Stimulated activated CD4-positive, alpha-beta T cell treated with anti-CD3 and anti-CD28 coated beads, Interleukin-12 subunit alpha, Interleukin-12 subunit beta, amount 100 ng/mL, for 48 hours (primary cell): ENCODE measurements around the gene SLC9A9.

Experiments used
- DNase-seq, 3 donors: peaks; one replicate each; pipeline ENCODE4 v3.0.0-alpha.2; 2020; ENCODE audit warnings: low read depth in 2 of 3, low spot score in 1 of 3

Gene SLC9A9

DNA sequence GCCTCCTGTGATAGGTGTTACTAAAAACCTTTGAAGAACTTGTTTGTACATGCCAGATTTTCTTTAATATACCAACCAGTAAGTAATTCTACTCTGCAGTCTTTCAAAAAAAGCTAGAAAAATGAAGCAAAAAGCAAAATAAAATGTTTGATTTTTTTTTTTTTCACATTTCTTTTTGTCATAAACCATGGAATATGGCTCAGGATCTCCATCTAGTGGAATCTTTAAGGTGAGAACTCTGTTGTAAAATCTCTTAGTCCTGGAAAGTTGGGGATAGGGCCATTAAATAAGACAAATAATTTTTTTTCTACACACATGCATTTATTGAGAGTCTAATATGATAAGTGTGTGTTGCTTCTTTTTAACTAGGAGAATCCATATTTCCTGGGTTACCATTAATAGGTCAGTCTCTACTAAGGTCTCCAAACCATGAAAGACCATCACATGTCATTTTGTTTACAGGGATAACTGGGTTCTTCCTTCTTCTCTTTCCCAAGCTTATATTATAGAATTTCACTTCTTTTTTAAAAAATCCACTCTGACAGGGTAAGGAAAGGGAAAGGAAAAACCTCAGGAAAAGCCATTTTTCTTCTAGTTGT lies 84.6 kb downstream of the SLC9A9 start:
- no peak for DNase-seq

DNA sequence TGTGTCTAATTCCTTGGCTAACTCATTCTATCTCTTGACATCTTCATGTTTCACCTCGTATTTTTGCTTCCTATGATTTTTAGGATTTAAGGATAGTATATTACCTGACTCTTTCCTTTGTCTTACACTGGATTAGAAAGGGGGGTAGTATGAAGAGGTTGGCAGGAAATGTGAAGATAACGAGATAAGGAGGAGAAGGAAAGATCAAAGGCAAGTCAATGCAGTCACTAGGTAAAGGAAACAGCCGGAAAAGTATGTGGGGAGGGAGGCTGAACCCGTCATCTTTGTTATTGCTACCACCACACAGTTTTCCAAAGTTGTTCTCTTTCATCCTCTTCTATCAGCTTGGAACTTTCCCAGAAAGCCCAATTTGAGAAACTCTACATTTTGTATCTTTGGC lies 90.6 kb downstream of the SLC9A9 start:
- no peak for DNase-seq

DNA sequence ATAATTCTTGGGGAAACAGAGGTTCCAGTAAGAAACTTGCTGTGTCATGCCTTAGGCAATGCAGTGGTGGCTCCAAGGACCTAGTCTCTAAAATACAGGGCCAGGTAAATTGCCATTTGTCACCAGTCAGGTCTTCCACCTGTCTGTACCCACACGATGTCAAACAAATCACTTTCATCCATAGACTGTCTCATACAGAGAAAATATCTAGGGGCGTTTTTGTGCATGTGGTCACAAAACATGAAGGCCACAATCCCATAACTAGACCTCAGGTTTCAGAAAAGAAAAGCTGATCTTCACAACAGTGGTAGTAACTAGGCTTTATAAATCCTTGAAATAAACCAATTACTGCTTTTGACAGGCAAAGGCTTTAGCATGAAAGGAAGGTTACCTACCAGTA lies 92.3 kb downstream of the SLC9A9 start:
- DNase-seq = no peak

DNA sequence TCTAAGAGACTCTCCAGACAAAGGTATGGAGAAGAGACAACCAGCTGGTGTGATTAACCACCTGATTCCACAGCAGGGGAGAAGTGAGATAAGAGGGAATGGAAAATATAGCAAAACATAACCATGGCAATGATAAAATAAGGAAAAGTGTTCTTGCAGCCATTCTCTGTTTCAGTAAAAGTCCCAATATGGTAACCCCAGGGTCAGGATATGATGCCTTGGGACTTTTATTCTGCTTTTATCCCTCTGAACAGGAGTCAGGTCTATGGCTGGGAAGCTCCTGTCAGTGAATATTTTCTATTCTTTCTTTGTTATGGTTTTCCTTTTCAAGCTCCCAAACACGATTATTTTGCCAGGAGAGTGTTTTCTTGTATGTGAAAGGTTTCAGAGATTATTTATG lies 94.2 kb downstream of the SLC9A9 start:
- no peak for DNase-seq

DNA sequence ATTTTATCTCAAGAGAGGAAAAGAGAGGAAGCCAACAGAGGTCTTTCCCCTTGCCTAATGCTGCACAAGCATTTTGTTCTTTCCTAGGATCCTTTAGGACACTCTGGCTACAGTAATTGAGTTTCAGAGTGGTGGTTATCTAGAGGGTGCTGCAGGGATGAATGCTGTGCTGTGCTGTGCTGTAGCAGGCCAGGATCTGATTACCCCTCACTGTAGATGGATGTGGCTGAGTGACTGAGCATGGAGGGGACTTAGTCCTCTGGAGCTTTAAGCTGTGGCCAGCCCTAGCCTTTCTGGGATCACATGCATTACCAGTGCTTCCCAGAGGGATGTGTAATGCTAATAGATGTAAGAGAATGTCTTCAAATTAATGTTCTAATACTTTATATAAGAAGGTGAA lies 94.8 kb downstream of the SLC9A9 start:
- no peak for DNase-seq

DNA sequence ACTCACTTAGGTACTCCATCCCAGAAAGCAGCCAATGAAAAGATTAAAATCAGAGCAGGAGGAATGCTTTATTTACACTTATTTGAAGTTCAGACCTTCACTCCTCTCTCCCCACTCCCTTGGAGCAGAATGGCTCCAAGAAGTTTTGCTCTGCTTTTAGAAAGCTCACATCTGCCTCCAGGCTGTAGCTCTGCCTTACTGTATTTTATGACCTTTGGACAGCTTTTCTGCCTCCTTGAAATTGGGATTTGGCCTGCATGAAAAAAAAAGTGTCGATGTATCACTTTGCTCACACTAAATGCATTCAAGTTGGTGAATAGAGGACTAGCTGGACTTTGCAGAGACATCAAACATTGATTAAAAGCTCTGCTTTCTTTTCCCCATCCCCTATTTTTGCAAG lies 95.3 kb downstream of the SLC9A9 start:
- DNase-seq = no peak

DNA sequence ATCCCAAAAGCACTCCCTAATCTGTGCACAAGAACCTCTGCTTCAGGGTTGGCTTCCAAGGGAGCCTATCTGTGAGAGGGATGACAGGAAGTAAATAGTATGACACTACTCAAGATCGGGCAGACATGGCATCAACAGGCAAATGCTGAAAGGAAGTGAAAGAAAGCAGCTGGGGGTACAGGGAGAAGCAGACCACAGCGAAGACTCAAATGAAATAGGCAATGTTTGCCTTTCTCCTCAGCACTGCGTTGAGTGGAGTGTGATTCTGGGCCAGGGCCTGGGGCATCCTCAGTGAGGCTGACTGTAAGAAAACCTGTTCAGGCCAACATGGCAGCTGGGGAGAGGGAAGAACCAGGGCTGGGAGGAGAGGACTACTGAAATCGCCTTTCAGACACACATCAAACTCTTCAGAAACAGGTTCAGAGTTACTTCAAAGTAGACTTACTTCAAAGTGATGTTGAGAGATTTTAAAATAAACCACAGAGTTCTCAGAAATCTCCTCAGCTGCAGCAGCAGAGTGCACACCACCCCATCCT lies 96.6 kb downstream of the SLC9A9 start:
- no peak for DNase-seq

DNA sequence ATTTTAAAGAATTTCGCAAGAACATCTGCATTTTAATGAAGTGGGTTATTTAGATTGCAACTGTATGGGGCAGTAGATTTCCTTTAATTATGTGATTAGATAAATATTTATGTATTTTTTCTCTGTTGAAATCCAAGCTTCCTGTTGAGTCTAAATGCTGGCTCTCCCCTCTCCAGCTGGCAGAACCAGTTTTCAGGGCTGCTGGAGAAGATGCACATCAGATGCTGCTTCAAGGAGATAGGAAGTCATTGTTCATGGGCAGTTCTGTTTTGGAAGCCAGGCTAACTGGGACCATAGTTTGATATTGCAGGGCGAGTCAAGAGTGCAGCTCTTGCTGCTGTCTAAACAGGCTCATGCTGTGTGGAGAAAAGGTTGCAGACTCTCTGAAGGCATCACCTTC lies 97.4 kb downstream of the SLC9A9 start:
- DNase-seq = no peak

DNA sequence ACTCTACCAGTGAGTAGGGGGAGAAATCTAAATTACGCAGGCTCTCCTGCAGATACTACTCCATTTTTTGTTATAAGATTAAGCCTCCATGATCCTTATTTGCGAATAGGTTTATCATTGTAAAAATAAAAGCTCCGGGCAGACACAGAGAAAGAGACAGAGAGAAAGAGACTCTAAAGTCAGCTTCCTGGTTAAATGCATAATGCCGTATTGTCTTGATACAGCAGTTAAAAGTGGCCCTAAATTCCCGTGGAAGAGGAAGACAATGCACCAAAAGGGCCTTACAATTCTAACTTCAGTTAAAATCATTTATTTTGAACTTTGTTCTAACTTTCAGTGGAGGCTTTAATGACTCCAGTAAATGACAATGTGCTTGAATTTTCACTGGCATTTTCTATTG lies 98.3 kb downstream of the SLC9A9 start:
- DNase-seq = no peak

DNA sequence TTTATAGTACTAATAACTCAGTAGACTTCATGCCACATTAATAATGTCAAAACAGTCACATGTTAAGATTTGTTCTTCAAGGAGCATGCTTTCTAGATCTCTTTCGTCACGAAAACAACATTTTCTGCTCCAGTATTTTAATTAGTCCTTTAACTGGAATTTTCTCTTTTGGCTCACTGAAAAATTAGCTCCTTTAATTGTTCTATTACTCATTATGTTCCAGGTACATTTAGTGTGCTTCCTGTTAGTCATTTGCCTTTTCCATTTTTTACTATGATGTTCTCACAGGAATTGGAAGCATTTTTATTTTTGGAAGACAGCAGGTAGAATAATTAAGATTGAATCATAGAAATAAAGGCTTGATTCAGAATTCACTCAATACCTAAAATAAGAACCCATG lies 111.2 kb downstream of the SLC9A9 start:
- no peak for DNase-seq

DNA sequence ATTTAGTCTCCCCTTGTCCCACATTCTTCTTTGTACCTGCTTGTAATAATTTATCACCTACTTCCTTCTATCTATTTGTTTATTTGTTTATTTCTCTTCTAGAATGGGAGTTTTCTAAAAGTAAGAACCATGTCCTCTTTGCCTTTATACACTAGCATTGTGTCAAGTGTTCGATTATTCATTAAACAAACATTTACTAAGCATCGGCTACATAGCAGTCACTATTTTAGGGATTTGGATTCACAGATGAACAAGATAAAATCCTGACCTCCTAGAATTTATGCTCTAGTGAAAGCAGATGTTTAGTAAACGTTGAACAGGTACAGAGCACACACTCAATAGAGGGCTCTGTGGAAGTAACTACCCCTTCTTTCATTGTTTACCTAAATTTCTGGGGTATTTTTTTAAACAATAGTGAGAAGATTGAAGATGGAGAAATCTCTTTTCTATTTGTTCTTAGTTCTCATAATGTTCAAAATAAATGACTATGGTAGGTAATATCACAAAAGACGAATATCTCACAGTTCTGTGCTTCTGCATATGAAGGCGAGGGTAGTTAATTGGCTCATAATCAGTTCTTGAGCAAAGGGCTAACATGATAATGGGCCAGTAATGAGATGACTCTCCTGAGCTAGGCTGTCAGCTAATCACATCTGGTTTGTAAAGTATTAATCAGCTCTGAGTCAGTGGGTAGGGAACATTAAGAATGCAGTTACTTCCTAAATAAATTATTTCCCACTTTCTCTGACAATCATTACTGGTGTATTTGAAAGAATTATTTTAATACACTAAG lies 111.9 kb downstream of the SLC9A9 start:
- no peak for DNase-seq

DNA sequence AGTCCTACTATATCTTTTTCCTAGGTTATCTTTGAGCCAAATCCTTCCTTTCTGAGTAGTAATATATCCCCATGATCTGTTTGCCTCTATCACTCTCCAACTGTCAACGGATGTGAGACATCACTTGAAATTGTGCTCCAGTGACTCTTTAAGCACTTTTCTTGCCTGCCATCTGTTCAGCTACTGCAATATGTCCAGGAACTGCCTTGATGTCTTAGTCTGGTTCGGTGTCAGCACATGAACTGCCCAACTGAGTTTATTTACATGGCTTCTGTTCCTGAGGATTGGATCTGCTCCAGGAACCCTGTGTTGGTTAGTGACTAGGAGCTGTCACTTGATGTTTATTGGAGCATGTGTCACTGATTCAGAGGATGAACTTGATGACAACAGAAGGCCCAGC lies 116.5 kb downstream of the SLC9A9 start:
- DNase-seq = no peak

DNA sequence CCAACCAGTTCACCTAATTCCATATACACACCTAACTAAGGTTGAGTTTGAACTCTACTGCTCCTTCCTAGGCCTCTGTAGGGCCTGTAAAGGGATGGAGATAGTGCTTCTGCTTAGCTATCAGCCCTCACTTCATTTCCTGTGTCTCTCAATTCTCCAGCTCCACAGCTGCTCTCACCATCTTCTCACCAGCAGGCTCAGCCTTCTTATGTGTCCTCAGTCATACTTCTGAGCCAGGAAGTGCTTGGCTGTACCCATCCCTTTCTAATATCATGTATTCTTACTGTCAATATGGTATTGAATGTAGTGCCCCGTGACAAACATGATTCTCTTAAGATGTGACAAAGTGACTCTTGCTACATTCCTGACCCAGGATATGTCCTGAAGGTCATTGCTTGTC lies 116.9 kb downstream of the SLC9A9 start:
- no peak for DNase-seq

DNA sequence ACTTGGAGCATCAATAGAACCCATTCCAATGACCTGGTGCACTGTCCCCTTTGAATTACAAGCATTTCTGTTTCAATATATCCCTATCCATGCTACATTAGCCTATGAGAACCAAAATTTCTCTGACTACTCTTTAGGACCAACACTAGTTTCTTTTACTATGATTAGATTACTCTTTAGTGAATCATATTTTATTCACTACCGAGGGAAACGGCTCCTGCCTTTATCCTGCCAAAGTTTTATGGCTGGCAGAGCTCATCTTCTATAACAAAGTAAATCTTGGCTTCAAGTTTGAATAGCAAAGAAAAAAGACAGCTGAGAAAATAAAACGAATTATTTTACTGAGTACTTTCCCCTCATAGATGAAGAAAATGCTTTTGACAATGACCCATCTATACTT lies 120.9 kb downstream of the SLC9A9 start:
- no peak for DNase-seq

DNA sequence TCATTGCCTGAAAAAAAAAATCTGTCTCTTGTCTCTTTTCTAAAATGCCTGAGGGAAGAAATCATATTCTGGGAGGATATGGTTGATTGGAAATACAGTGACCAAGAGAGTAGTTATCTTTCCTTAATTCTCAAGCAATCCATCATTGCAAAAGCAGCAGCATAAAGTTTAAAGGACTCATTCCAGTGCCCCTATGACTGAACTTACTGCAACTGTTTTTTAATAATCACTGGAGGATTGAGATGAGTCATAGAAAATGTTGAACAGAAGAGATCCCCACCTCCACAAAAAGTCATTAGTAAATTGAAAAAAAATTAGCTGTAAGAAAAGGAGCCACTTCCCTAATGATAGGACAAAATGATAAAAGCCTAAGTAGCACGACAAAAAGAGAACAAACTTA lies 121.5 kb downstream of the SLC9A9 start:
- no peak for DNase-seq

DNA sequence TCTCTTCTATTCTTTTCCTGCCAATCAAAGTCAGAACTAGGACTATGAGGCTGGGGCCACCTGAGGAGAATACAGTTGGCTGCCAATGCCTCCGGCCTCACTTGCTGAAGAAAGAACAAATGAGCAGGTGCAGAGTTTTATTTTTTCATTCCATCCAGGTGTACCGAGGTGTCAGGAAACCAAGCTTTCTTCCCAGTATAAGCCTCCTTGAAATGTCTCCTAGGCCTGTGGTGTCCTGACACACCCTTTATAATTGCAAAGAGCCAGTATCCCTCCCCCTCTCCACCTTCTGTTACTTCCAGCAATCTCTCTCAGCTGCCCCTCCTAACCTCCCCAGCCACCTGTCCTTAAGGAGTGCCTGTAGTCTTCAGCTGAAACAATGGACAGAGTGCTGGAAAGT lies 127.9 kb downstream of the SLC9A9 start:
- no peak for DNase-seq

DNA sequence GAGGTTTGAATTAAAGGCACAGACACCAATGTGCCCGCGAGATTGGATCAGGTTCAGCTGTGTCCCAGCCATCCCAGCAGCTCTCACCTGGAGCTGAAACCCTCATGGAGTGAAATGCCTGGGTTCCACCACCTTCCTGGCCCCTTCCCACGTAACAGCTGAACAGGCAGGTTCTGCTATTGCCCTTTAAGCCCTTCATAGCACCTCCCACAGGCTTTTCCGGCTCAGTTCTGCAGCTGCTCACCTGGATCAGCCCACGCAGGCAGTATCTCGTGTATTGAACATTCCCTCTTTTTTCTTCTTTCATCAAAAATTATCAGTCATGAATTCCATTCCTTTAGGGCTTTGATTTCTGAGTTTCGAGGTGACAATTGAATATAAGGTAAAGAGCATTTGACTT lies 129.8 kb downstream of the SLC9A9 start:
- DNase-seq = no peak

DNA sequence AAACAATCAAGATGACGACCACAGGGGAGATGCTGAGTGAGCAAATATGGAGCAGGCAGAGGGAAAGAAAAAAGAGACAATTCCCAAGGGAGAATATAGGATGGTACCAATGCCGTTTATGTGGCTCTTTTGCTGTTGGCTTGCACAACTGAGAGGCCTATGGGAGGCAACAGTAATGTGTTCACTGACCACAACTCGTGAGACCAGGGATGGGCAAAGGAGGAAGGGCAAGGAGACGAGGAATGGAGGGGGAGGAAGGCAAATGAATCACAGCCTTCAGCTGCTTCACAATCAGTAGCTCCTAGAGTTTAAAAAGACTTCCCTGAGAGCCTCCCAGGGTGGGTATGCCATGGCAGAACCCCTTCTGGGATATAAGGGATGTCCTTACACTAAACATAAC lies 131.5 kb downstream of the SLC9A9 start:
- DNase-seq = no peak

DNA sequence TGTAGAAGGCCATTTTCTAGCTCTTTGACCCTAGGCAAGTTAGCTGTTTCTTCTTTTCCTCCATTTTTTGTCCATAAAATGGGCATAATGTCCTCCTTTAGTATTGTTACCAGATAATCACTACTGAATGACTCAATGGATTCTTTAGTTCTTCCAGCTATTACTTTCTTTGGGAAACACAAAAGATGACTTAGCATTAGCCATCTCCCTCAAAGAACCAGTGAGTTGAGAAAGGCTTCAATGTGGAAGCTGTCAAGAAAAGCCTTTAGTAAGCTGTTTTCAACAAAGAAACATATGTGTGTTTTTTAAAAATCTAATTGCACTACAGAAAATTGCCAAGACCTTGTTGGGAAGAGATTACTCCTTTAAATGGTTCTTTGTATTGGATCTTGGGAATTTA lies 135.7 kb downstream of the SLC9A9 start:
- no peak for DNase-seq

DNA sequence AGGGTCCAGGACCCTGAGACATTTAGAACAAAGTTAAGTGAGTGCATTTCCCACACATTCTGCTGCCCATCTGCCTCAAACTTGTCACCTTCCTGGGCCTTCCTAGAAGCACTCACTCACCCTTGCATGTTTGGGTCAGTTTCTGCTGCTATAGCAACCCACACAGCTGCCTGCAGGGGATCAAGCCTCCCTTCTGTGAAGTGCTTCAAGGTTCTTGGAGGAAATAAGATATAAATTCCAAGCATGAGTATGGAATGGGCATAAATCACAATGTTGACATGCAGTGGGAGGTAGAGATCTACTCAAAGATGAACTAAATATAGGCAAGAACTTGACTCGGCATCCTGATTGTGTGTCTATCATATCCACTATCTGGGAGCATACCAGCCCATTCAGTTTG lies 140.4 kb downstream of the SLC9A9 start:
- DNase-seq = no peak

DNA sequence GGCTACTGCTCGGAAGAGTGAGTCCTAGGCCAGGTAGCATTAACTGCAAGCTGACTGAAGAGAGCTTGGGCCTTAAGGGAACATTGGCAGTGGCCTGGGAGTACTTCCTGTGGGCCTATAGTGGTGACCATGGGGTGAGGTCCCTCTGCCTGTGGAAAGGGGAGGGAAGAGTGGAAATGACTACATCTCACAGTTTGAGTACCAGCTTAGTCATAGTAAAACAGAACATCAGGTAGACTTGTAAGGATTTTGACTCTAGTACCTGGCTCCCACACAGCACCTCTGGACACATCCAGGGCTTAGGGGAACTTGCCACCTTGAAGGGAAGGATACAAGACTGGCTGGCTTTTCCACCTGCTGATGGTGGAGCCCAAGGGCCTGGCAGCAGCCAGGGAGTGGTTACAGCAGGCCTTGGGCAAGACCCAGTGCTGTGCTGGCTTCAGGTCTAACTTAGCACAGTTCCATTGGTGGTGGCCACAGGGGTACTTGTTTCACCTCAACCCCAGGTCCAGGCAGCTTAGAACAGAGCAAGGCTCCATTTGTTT lies 147.8 kb downstream of the SLC9A9 start:
- no peak for DNase-seq

DNA sequence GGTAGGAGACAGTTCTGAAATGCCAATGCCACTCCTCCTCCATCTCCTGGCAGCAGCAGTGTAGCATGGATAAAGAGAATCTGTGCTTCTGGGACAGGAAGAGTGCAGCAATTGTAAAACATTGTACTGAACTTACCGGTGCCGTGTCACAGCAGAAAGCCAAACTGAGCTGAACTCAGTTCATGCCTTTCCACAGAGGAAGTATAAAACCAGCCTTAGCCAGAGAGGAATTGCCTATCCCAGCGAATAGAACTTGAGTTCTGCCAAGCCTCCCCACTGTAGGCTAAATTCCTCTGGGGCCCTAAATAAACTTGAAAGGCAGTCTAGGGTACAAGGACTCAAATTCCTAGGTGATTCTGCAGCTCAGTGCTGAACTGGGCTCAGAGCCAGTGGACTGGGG lies 148.8 kb downstream of the SLC9A9 start:
- no peak for DNase-seq
